Head of caudate nucleus (tissue), 42 donors: ENCODE measurements around the gene ARID5A.

Experiments
- DNase-seq, 42 donors: peaks; one replicate each; pipeline versions ENCODE4 v3.0.0 to v3.0.0-alpha.2; 2020 to 2021; ENCODE audit warnings: mixed read lengths in 7 of 42
- intact Hi-C: fragments of 100-400 bp; cut with DNase I; formaldehyde crosslinking; loops from one replicate; pipeline ENCODE4 v1.15.0; 2022

Gene ARID5A

GRCh38 chr2:96575785-96576456 is 39.4 kb downstream of the ARID5A start:
- DNase-seq = no peak
- intact Hi-C loops = no loop called here

GRCh38 chr2:96577501-96577900 is 40.9 kb downstream of the ARID5A start:
- DNase-seq = no peak
- intact Hi-C loops = no loop called here

GRCh38 chr2:96578731-96579130 is 42.2 kb downstream of the ARID5A start:
- intact Hi-C loops = no loop called here
- no peak for DNase-seq

GRCh38 chr2:96579422-96579821 is 42.9 kb downstream of the ARID5A start:
- no peak for DNase-seq
- intact Hi-C loops = no loop called here

- peak in 12 of 42 donors; percentile 8 to 59 (median 32) for DNase-seq
- intact Hi-C loops = no loop called here
Observed at GRCh38 chr2:96580771-96581170, 44.2 kb downstream of the ARID5A start.

- intact Hi-C loops = no loop called here
- no peak for DNase-seq
Observed at GRCh38 chr2:96584017-96584416, 47.5 kb downstream of the ARID5A start.

GRCh38 chr2:96587843-96588242 is 51.3 kb downstream of the ARID5A start:
- intact Hi-C loops = no loop called here
- no peak for DNase-seq

GRCh38 chr2:96591054-96591453 is 54.5 kb downstream of the ARID5A start:
- intact Hi-C loops = no loop called here
- DNase-seq = no peak

GRCh38 chr2:96591494-96591893 is 54.9 kb downstream of the ARID5A start:
- intact Hi-C loops = no loop called here
- DNase-seq = no peak

GRCh38 chr2:96594282-96594681 is 57.7 kb downstream of the ARID5A start:
- intact Hi-C loops = no loop called here
- DNase-seq = no peak

- no peak for DNase-seq
- intact Hi-C loops = no loop called here
Observed at GRCh38 chr2:96594691-96595152, 58.2 kb downstream of the ARID5A start.

GRCh38 chr2:96596596-96596995 is 60.0 kb downstream of the ARID5A start:
- intact Hi-C loops = no loop called here
- peak in 4 of 42 donors; percentile 3 to 41 (median 6) for DNase-seq

GRCh38 chr2:96599941-96600340 is 63.4 kb downstream of the ARID5A start:
- DNase-seq = no peak
- intact Hi-C loops = no loop called here

GRCh38 chr2:96601382-96602292 is 65.1 kb downstream of the ARID5A start:
- DNase-seq = no peak
- intact Hi-C loops = no loop called here
